Rectal smooth muscle tissue (tissue), 1 donor: ENCODE measurements around the gene SLC29A2.

Source experiments
- H3K27ac ChIP-seq: one replicate; pipeline ENCODE4 v1.7.0; 2013; ENCODE audit warnings: low read depth, low read length, inconsistent platforms
- H3K27me3 ChIP-seq: one replicate; pipeline ENCODE4 v1.7.0; 2013; ENCODE audit warnings: low read length; ENCODE audit not compliant: control insufficient read depth, insufficient read depth
- H3K36me3 ChIP-seq: one replicate; pipeline ENCODE4 v1.7.0; 2013; ENCODE audit warnings: low read length; ENCODE audit not compliant: control insufficient read depth, insufficient read depth
- H3K4me1 ChIP-seq: one replicate; pipeline ENCODE4 v1.7.0; 2013; ENCODE audit warnings: low read length; ENCODE audit not compliant: control insufficient read depth, insufficient read depth
- H3K4me3 ChIP-seq: one replicate; pipeline ENCODE4 v1.7.0; 2013; ENCODE audit warnings: low read length
- H3K9ac ChIP-seq: one replicate; pipeline ENCODE4 v1.7.0; 2013; ENCODE audit warnings: low read length

Gene SLC29A2

DNA sequence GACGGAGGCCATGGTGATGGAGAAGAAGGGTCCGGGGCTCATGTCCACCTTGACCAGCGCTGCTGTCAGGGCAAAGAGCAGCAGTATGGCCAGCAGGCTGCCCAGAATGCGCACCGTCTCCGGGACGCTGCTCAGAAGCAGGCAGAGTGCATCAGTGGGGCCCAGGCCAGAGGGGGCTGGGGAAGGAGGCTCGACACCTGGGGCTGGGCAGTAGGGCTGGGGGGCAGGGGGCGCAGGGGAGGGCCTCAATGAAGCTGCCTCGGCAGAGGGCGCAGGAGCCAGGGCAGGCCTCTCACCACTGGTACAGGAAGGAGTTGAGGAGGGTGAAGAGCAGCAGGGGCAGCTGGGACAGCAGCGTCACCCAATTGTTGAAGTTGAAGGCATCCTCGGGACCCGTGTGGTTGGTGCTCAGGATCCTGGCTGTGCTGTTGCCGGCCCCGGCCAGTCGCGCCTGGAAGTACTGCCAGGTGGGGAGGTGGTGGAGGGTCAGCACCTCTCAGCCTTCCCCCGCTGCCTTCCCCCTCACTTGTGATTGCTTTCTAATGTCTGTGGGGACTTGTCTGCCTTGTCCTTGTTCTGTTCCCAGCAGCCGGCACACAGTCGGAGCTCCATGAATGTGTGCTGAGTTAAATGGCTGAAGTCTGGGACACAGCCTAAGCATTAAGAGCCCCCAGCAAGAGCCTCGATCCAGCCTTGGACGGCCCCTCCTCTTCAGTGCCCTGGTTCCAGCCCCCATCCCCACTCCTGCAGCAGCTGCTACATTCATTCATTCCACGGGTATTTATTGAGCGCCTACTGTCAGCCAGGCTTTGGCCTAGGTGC is 2.3 kb downstream of the SLC29A2 start:
- H3K9ac ChIP-seq, result no peak overlapping the region
- no peak overlapping the region for H3K4me3 ChIP-seq
- peaks cover 2% of the 10 kb centered on the region for H3K4me1 ChIP-seq
- H3K27ac ChIP-seq, result no peak overlapping the region
- H3K27me3 ChIP-seq, result peaks cover 7% of the 10 kb centered on the region
- no peaks in the 10 kb centered on the region for H3K36me3 ChIP-seq

DNA sequence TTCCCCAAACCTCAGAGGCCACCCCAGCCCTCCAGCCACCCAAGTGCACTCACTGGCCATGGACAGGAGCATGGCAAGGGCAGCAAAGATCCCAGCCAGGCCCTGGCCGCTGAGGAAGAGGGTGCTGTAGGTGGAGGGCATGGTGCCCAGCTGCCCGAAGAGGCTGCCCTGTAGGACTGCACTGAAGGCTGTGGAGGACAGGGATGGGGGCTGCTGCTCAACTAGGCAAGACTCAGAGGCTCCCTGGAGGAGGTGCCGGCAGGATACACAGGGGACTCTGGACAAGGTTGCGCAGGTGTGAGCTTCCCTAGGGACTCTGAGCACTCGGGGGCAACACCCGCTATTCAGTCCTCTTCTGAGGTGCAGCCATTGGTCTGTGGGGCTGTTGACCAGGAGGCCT is 3.1 kb downstream of the SLC29A2 start:
- Histone ChIP-seq H3K27me3 (peaks cover 7% of the 10 kb centered on the region), H3K9ac (no peak overlapping the region), H3K36me3 (no peaks in the 10 kb centered on the region), H3K27ac (no peak overlapping the region), H3K4me3 (no peak overlapping the region), H3K4me1 (peaks cover 2% of the 10 kb centered on the region)

DNA sequence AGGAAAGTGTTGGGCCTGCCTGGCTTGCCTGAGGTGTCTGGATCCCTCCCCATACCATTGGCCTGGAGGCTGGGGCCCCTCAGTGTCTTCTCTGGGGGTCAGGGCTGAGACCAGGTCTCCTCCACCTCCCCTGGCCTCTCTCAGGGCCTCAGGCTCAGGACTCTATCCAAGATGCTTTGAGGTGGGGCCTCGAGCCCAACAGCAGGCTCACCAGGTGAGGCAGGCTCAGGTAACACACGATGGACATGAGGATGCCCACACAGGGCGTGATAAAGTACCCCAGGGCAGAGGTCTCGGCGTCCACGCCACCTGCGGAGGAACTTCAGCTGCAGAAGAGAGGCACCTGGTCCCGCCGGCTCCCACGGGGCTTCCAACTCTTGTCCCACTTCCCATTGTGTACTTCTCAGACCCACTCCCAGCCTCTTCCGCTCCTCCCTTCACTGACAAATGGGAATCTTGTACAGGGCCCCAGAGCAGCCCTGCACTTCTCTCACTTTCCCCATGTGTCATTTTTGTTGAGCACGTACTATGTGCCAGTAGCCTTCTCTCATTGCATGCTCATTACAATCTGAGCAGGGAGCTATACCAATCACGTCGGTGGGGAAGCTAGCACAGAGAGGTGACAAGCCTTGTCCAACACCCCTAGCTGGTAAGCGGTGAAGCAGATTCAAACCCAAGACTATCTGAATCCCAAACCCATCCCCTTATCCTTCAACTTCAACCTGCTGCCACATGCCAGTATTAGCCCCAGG is 3.8 kb downstream of the SLC29A2 start:
- H3K9ac ChIP-seq, result no peak overlapping the region
- H3K36me3 ChIP-seq, result no peaks in the 10 kb centered on the region
- peaks cover 4% of the 10 kb centered on the region for H3K27me3 ChIP-seq
- H3K27ac ChIP-seq, result no peak overlapping the region
- H3K4me3 ChIP-seq, result no peak overlapping the region
- peaks cover 2% of the 10 kb centered on the region for H3K4me1 ChIP-seq

DNA sequence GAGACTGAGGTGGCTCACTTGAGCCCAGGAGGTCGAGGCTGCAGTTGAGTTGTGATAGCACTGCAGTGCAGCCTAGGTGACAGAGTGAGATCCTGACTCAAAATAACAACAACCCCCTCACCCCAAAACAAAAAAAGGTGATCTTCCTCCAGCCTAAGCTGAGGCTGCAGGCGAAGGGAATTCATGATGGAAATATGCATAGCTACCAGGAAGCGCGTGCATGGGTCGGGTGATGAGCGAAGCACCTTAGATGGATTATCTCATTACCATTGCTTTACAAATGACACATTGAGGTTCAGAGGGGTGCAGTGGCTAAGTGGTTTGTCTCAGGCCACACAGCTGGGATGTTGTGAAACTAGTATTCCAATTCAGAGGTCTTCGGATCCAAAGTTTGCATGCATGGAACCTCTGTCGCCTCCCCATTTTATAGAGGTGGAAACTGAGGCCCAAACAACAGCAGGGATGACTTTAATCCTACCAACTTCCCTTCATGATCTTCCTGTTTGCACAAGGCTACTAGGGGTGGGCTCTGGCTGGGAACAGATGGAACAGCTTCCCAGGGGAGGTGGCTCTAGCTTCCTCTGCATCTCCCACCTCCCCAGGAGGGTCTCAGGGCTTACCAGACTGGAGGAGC is 4.6 kb downstream of the SLC29A2 start:
- Histone ChIP-seq H3K4me1 (no peaks in the 10 kb centered on the region), H3K27me3 (peaks cover 2% of the 10 kb centered on the region), H3K36me3 (no peaks in the 10 kb centered on the region), H3K27ac (no peak overlapping the region), H3K4me3 (no peak overlapping the region), H3K9ac (no peak overlapping the region)

DNA sequence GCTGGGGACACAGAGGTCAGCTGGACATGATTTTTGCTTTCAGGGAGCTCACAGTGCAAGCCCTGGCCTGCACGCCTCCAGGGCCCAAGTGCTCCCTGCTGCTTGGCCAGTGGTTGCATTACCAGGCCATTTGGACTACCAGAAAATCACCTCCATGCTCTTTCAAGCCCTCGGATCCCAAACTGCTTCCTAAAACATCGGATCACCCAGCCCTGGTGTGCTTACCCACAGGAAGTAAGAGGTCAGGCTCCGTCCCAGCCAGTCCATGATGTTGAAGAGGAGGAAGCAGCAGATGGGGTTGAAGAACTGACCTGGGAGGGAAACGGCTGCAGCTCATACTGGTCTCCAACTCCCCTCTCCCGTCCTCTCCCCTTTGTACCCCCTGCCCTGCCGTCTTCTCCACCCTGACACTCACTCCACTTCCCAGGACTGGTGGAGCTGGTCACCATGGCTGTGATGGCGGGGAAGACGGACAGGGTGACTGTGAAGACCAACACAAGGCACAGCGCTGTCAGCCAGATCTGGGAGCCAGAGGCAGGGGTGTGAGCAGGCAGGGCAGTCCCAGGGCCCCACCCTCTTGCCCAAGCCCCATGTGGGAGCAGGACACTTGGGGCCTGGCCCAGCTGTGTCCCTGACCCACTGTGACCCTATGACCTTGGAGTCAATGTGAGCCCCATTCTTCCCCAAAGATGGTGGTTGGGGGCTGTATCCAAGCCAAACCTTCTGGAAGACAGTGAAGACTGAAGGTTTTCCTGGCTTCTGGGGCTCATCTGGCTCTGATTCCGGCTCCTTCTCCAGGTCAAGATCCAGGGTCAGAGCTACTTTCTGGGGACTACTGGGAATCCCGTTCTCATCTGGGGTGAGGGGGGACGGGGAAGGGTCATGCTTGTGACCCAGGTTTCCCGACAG is 5.6 kb downstream of the SLC29A2 start:
- Histone ChIP-seq H3K36me3 (no peaks in the 10 kb centered on the region), H3K27me3 (peaks cover 2% of the 10 kb centered on the region), H3K4me3 (no peak overlapping the region), H3K9ac (no peak overlapping the region), H3K4me1 (no peaks in the 10 kb centered on the region), H3K27ac (no peak overlapping the region)

DNA sequence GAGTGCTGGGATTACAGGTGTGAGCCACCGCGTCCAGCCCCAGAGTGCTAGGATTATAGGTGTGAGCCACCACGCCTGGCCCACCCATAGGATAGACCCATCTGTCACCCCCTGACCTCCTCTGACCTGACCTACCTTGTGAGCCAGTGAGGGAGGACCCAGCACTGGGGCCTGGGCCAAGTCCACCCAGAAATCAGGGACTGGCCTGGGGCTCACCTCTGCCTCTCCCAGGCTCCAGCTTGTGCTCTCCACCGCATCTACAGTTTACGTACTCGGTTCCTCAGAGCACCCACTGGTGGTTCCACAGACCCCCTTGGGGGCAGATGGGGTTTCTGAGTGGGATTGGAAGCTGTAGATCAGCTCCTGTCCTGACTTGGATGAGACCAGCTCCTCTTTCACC is 6.4 kb downstream of the SLC29A2 start:
- H3K4me1 ChIP-seq, result no peaks in the 10 kb centered on the region
- H3K27ac ChIP-seq, result no peak overlapping the region
- H3K27me3 ChIP-seq, result peaks cover 2% of the 10 kb centered on the region
- H3K9ac ChIP-seq, result no peak overlapping the region
- H3K4me3 ChIP-seq, result no peak overlapping the region
- no peaks in the 10 kb centered on the region for H3K36me3 ChIP-seq

DNA sequence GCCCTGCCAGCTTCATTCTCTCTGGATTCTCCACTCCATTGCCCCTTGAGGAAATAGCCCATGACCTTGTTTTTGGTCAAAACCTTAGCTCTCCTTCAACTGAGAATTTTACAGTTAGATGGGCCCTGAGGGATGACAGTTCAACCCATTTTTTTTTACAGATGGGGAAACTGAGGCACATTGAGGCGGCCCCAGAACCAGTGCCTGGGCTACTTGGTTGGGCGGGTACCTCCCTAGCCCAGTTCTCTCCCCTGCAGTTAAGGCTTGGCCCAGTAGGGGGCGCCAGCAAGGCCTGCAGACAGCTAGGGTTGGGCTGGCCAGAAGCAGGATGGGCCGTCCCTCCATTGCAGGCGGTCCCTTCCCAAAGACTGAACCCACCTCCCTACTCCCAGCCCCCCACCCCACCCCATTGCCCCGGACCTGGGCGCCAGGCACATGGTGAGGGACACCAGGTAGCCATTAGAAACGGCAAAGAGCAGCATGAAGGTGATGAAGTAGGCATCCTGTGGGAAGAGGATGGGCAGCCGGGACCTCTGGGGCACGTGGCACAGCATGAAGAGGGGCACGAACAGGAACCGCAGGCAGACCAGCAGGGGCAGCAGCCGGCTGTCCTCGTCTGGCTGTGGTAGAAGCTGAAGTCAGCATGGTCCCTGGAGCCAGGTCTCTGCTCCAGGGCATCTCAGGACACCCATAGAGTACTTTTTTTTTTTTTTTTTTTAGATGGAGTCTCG is 7.6 kb downstream of the SLC29A2 start:
- Histone ChIP-seq H3K9ac (no peak overlapping the region), H3K36me3 (no peaks in the 10 kb centered on the region)

DNA sequence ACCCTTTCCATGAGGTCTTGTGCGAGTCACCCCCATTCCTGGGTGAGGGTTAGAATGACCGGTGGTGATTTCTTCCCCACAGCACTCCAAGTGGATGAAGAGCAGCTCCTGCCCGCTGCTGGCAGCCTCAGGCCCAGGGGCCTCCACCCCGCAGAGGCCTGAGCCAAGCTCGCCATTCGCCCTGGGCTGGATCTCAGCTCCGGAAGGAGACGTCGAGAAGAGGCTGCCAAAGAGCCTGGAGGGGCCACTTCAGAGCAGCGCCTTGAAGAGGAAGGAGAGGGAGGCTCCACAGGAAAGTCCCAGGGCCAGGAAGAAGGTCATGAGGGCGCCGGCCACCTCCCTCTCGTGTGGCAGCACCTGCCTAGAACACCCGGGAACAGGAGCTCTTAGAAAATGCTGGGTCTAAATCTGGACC is 8.4 kb downstream of the SLC29A2 start:
- H3K36me3 ChIP-seq, result no peaks in the 10 kb centered on the region
- no peak overlapping the region for H3K9ac ChIP-seq
- no peaks in the 10 kb centered on the region for H3K4me1 ChIP-seq
- H3K27ac ChIP-seq, result no peak overlapping the region
- H3K4me3 ChIP-seq, result no peak overlapping the region
- H3K27me3 ChIP-seq, result no peaks in the 10 kb centered on the region

More for the DNA sequence above, 7.6 kb downstream of the SLC29A2 start:
- H3K27ac ChIP-seq, result no peak overlapping the region
- no peaks in the 10 kb centered on the region for H3K27me3 ChIP-seq
- no peak overlapping the region for H3K4me3 ChIP-seq
- H3K4me1 ChIP-seq, result no peaks in the 10 kb centered on the region

DNA sequence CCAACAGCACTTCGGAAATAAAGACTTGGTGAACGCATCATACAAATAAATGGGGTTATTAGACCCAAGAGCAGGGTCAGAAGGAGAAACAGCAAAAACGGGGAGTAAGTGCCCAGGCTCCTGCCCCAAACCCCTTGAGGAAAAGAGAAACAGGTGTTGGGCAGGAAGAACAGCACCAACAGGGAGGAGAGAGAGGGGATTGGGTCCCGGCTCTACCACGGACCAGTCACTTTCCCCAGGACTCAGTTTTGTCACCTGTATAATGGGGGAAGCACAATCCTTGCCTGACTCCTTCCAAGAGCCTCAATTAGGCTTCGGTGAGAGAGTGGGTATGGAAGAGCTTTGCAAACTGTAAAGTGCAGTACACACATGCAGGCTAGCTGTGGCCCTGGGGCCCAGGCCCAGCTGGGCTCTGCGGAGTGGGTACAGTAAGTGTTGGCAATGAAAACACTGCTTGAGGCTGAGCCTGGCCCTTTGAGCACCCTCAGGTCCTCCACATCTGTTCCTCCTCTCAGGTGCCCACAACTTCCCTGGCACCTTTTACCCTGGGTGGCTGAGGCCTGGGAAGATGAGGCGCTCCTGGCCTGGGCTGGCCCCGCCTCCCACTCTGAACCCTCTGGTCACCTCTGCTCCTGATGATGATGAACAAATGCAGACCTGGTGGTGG is 8.9 kb downstream of the SLC29A2 start:
- Histone ChIP-seq H3K27me3 (no peaks in the 10 kb centered on the region), H3K4me1 (no peaks in the 10 kb centered on the region), H3K27ac (no peak overlapping the region), H3K4me3 (no peak overlapping the region), H3K9ac (no peak overlapping the region), H3K36me3 (no peaks in the 10 kb centered on the region)

DNA sequence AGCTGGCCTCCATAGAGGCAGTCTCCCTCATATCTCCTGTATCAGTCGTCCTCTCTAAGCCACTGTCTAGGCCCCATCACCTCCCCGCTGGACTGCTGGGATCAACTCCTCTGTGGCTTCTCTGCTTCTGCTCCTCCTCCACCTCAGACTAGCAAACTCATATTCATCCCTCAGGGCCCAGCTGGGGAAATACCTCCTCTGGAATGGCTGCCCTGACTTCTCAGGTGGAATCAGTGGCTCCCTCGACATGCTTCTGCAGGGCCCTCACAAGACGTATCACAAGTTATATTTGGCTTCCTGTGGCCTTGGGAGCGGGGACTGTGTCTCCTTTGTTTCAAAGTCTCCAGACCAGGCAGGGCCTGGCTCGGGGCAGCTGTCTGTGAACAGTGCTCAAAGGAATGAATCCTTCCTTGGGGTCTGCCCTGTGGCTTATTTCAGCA is 10.0 kb downstream of the SLC29A2 start:
- Histone ChIP-seq H3K36me3 (no peaks in the 10 kb centered on the region), H3K27ac (no peak overlapping the region), H3K4me1 (no peaks in the 10 kb centered on the region), H3K9ac (no peak overlapping the region), H3K27me3 (no peaks in the 10 kb centered on the region), H3K4me3 (no peak overlapping the region)

DNA sequence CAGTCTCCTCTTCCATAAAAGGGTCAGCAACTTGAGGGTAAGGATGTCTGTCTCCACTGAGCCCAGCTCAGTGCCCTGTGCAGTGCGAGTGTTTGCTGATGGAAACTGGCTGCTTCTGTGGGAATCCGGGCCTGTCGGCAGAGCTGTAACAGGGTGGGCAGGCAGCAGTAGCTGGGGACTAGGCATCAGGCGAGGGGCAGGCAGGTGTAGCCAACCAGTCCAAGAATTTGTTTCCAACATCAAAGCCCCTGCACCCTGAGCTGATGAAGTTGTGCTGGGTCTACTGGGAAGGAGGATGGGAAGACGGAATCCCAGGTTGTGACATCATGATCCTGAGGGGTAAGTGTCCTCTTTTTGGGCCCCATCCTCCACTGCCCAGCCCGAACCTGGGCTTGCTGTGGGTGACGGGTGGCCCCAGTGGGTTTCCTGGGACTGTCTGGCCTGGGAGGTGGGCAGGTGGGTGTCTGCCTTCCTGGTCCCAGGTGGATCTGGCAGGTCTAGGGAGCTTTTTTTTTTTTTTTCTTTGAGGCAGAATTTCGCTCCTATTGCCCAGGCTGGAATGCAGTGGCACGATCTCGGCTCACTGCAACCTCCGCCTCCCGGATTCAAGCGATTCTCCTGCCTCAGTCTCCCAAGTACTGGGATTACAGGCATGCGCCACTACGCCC is 11.0 kb downstream of the SLC29A2 start:
- Histone ChIP-seq H3K27me3 (no peaks in the 10 kb centered on the region), H3K4me1 (no peaks in the 10 kb centered on the region), H3K9ac (no peak overlapping the region), H3K4me3 (no peak overlapping the region), H3K36me3 (no peaks in the 10 kb centered on the region), H3K27ac (no peak overlapping the region)
